ENCODE measurements around the gene LRRC32. TPM values are rescaled to one million over a fixed set of nuclear protein-coding genes. Genes with fewer than 3 reads are reported as not detected.

The LRRC32 gene
- total RNA-seq, 1 experiment from 2014 or later = 0.46 TPM

DNA sequence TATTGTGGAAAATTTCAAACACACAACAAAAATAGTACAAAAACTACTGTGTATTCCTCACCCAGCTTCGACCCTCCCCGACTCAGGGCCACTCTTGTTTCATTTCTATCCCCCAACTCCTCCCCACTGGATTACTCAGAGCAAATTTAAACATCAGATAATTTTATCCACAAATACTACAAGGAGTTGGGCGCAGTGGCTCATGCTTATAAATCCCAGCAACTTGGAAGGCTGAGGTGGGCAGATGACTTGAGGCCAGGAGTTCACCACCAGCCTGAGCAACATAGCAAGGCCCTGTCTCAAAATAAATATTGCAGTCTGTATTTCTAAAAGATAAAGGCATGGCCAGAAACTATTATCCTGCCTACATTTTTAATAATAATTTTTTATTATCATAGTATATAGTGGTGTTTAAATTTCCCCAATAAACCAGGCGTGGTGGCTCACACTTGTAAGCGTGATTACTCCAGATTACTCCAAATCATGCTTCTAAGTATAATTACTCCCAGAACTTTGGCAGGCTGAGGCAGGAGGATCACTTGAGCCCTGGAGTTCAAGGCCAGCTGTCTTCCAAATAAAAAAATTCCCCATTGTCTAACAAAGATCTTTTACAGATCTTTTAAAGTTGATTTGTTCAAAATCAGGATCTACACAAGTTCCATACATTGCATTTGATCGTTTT, 39.8 kb downstream of the LRRC32 start:
- Histone ChIP-seq H2AK5ac (ENCODE audit: insufficient read length, low read length) (no peak overlapping the region), H2BK12ac (ENCODE audit: insufficient read length, low read depth, low read length) (no peak overlapping the region), H2AFZ (ENCODE audit: low read length) (no peak overlapping the region), H4K8ac (replicated peaks; ENCODE audit: insufficient read length, low read depth, low read length) (no peak overlapping the region), H2BK120ac (ENCODE audit: low read depth, low read length, poor library complexity, severe bottlenecking) (no peak overlapping the region), H4K91ac (ENCODE audit: insufficient read length, low read depth, low read length) (no peak overlapping the region), H3K23me2 (ENCODE audit: insufficient read length, low read depth, low read length, poor library complexity, severe bottlenecking) (no peaks in the 10 kb centered on the region), H4K20me1 (ENCODE audit: control insufficient read depth, insufficient read depth, insufficient read length) (no peaks in the 10 kb centered on the region), H2BK5ac (ENCODE audit: insufficient read length, low read length) (no peak overlapping the region), H2BK20ac (ENCODE audit: low read depth, low read length, poor library complexity, severe bottlenecking) (no peak overlapping the region), H3K27ac (ENCODE audit: insufficient read length, low read depth, low read length) (no peak overlapping the region), H3K14ac (ENCODE audit: insufficient read depth, low read length) (no peak overlapping the region), H3K9me3 (ENCODE audit: control insufficient read depth, low read depth, low read length) (no peaks in the 10 kb centered on the region), H3K79me1 (ENCODE audit: insufficient read depth, low read depth, low read length, poor library complexity, severe bottlenecking) (no peaks in the 10 kb centered on the region), H3K27me3 (ENCODE audit: insufficient read depth, low read length) (no peaks in the 10 kb centered on the region), H3K23ac (ENCODE audit: insufficient read length, low read depth, low read length) (no peak overlapping the region), H3K4ac (ENCODE audit: low read depth, low read length) (no peak overlapping the region), H3K9ac (ENCODE audit: extremely low read depth, insufficient read length, low read length) (no peak overlapping the region), H3K79me2 (ENCODE audit: insufficient read depth, low read length) (no peaks in the 10 kb centered on the region), H3K4me2 (ENCODE audit: insufficient read depth, insufficient read length, low read length) (no peak overlapping the region), H4K5ac (ENCODE audit: insufficient read length, low read depth, low read length) (no peak overlapping the region), H2BK15ac (ENCODE audit: low read depth, low read length) (no peak overlapping the region), H3K4me1 (ENCODE audit: insufficient read depth, low read length) (no peaks in the 10 kb centered on the region), H3K18ac (ENCODE audit: insufficient read length, low read depth, low read length) (no peak overlapping the region), H3T11ph (ENCODE audit: low read length) (no peak overlapping the region), H3K56ac (ENCODE audit: insufficient read length, low read depth, low read length) (no peak overlapping the region)
- WGBS (ENCODE audit: extremely low coverage, insufficient read length, low lambda C conversion rate) = no CpG with 5 or more reads among the region's 6 CpGs
- Mint-ChIP-seq H3K36me3 (ENCODE audit: insufficient read depth in 1 of 3, low read depth in 3 of 3) (no peaks in the 10 kb centered on the region; a peak in 1 of 7 replicates), H3K4me1 (peaks cover 5 to 6% of the 10 kb centered on the region in 2 experiments; a peak in 3 of 4 replicates), H3K4me3 (no peak overlapping the region), H3K9me3 (peaks cover 7% of the 10 kb centered on the region in 2 experiments; a peak in 4 of 5 replicates), H3K27ac (no peak overlapping the region), H3K27me3 (ENCODE audit: low read depth) (no peaks in the 10 kb centered on the region)
- DNase-seq = no peak
- no peak for TF ChIP-seq CTCF (conservative IDR thresholded peaks at IDR 0.05)

All from H9 (cell line).